K562 (cell line): ENCODE results near the gene GDF15. TPM values are rescaled to one million over a fixed set of nuclear protein-coding genes. Genes with fewer than 3 reads are reported as not detected.

Experiments used
- ARID3A ChIP-seq: IDR thresholded peaks from 2 replicates; pipeline ENCODE4 v1.6.1; 2012; ENCODE audit warnings: low read depth, low read length, improper control_type of control experiment, borderline replicate concordance
- BCL6 ChIP-seq: fragments of 250-450 bp; sonication (Bioruptor Pico); IDR thresholded peaks from 2 replicates; pipeline ENCODE4 v1.4.0; 2020
- CEBPG ChIP-seq, 3 experiments: fragments of 200-800 bp in 1 of 3; sonication (Bioruptor generic) in 1 of 3; sonication (generic) in 1 of 3; formaldehyde crosslinking in 1 of 3; IDR thresholded peaks in 2 of 3; conservative IDR thresholded peaks in 1 of 3; 2 replicates each; pipeline versions ENCODE4 v1.6.1 to v1.8.0; 2016 to 2022; ENCODE audit warnings: missing compliant biosample characterization in 2 of 3, missing genetic modification characterization in 2 of 3, mild to moderate bottlenecking in 1 of 3, missing genetic modification reagents in 1 of 3
- DMBX1 ChIP-seq: fragments of 250-450 bp; sonication (Bioruptor Pico); IDR thresholded peaks from 2 replicates; pipeline ENCODE4 v1.8.0; 2022; ENCODE audit warnings: inconsistent platforms, mild to moderate bottlenecking, moderate library complexity, borderline replicate concordance
- FOXA1 ChIP-seq: fragments of 450-650 bp; IDR thresholded peaks from 2 replicates; pipeline ENCODE4 v1.6.1; 2016; ENCODE audit warnings: mild to moderate bottlenecking, borderline replicate concordance
- HMG20B ChIP-seq: fragments of 250-450 bp; sonication (Bioruptor Pico); IDR thresholded peaks from 2 replicates; pipeline ENCODE4 v1.5.0; 2021; ENCODE audit warnings: mild to moderate bottlenecking
- KDM1A ChIP-seq, 2 experiments: fragments of 450-650 bp; IDR thresholded peaks; 2 replicates each; pipeline ENCODE4 v1.6.1; 2016; ENCODE audit warnings: mild to moderate bottlenecking in 2 of 2
- MECOM ChIP-seq: fragments of 250-450 bp; sonication (Bioruptor Pico); IDR thresholded peaks from 2 replicates; pipeline ENCODE4 v1.8.0; 2022; ENCODE audit warnings: inconsistent platforms
- NEUROD1 ChIP-seq: fragments of 150-350 bp; IDR thresholded peaks from 2 replicates; pipeline ENCODE4 v1.6.1; 2014; ENCODE audit warnings: borderline replicate concordance, low read length, low read depth; ENCODE audit not compliant: partially characterized antibody
- PCBP2 ChIP-seq: fragments of 200-400 bp; formaldehyde crosslinking; IDR thresholded peaks from 2 replicates; pipeline ENCODE4 v1.6.1; 2018; ENCODE audit warnings: low read length, low read depth, mild to moderate bottlenecking, moderate library complexity; ENCODE audit not compliant: poor library complexity, severe bottlenecking
- PHF21A ChIP-seq: fragments of 450-650 bp; IDR thresholded peaks from 2 replicates; pipeline ENCODE4 v1.6.1; 2017; ENCODE audit warnings: low read depth, borderline replicate concordance
- RHOXF2B ChIP-seq: fragments of 250-450 bp; sonication (Bioruptor Pico); conservative IDR thresholded peaks from 2 replicates; pipeline ENCODE4 v1.5.1; 2021
- SIRT6 ChIP-seq: IDR thresholded peaks from one replicate; pipeline ENCODE4 v1.6.1; 2012; ENCODE audit warnings: low read depth, mild to moderate bottlenecking, control low read depth, inconsistent platforms, low read length, moderate library complexity
- TCF7 ChIP-seq: sonication (generic); IDR thresholded peaks from 2 replicates; pipeline ENCODE4 v1.6.1; 2016; ENCODE audit warnings: antibody characterized with exemption, borderline replicate concordance
- TCF7L2 ChIP-seq: fragments of 150-350 bp; IDR thresholded peaks from 2 replicates; pipeline ENCODE4 v1.6.1; 2016; ENCODE audit warnings: low read depth, mild to moderate bottlenecking, low read length, moderate library complexity
- TEAD2 ChIP-seq: fragments of 450-650 bp; IDR thresholded peaks from 2 replicates; pipeline ENCODE4 v1.6.1; 2016; ENCODE audit warnings: missing genetic modification characterization, control low read depth, missing compliant biosample characterization
- THRAP3 ChIP-seq: fragments of 450-650 bp; IDR thresholded peaks from 2 replicates; pipeline ENCODE4 v1.6.1; 2016; ENCODE audit warnings: mild to moderate bottlenecking, inconsistent platforms, borderline replicate concordance
- ZFP1 ChIP-seq: fragments of 450-650 bp; formaldehyde crosslinking; IDR thresholded peaks from 2 replicates; pipeline ENCODE4 v1.4.0; 2020; ENCODE audit warnings: mild to moderate bottlenecking, mixed read lengths
- ZNF12 ChIP-seq: sonication (generic); formaldehyde crosslinking; IDR thresholded peaks from 2 replicates; pipeline ENCODE4 v1.4.0; 2020; ENCODE audit warnings: mild to moderate bottlenecking, missing genetic modification reagents
- ZNF584 ChIP-seq: fragments of 200-800 bp; sonication (Bioruptor generic); IDR thresholded peaks from 2 replicates; pipeline ENCODE4 v1.6.1; 2016; ENCODE audit warnings: low read depth, mild to moderate bottlenecking, missing genetic modification characterization, missing compliant biosample characterization
- polyA plus RNA-seq, 8 experiments: library from polyadenylated mRNA; depleted of rRNA in 4 of 8; stranded (reverse) in 5 of 8; unstranded in 3 of 8; fragments of >200 nt; fragmentation: Nextera tagmentation in 2 of 8; fragmentation: Illumina TruSeq in 1 of 8; extraction: Ambion mirVana in 2 of 8; extraction: Trizol in 1 of 8; gene quantifications; 2 replicates each; pipeline versions ENCODE4 v1.2.1 to v1.2.3, GENCODE V29; 2011 to 2014; ENCODE audit warnings: inconsistent platforms in 1 of 8, missing spikeins in 1 of 8
- total RNA-seq, 7 experiments: library from RNA; depleted of rRNA in 6 of 7; stranded (reverse); fragments of >200 nt in 6 of 7; fragmentation: Illumina TruSeq in 2 of 7; extraction: Trizol in 2 of 7; gene quantifications; 2 replicates each; pipeline versions ENCODE4 v1.2.1 to v1.2.3, GENCODE V29; 2011 to 2021; ENCODE audit warnings: low replicate concordance in 1 of 7
- TF ChIP-seq, protein P1 (sequence below): sonication (generic); formaldehyde crosslinking; IDR thresholded peaks from 2 replicates; pipeline ENCODE4 v1.8.0; 2022; ENCODE audit warnings: mild to moderate bottlenecking, missing genetic modification reagents
- TF ChIP-seq, protein P2 (sequence below): fragments of 250-450 bp; sonication (Bioruptor Pico); IDR thresholded peaks from 2 replicates; pipeline ENCODE4 v1.4.0; 2020; ENCODE audit warnings: borderline replicate concordance
- TF ChIP-seq, protein P3 (sequence below): sonication (generic); formaldehyde crosslinking; IDR thresholded peaks from 2 replicates; pipeline ENCODE4 v1.8.1; 2023; ENCODE audit warnings: mild to moderate bottlenecking, missing genetic modification reagents

The GDF15 gene
- total and polyA plus RNA-seq, 9 of the 15 experiments (the other 6 are each of a cell fraction or from before 2014, with no cell fraction given) = 2.3 to 82.4 (median 12.5) TPM

DNA sequence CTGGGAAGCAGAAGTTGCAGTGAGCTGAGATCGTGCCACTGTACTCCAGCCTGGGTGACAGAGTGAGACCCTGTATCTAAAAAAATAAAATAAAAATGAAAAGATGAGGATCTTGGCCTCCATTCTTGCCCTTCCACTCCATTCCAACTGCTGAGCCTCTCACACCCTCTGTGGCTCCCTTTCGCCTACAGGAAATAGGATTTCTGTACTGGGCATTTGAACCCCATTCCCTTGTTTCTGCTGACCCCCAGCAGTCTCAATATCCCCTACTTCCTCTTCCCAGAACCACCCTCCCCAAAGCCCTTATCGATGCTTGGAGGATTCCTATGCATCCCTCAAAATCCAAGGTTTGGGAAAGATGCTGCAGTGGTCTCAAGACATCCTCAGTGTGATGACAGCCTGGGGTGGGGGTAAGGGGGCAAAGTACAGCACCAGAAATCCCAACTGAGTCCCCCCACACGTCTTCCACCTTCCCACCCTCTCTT is 12.5 kb upstream of the GDF15 start (continued):
- TF ChIP-seq TCF7 (no peak), TEAD2 (tag) (no peak), BCL6 (CRISPR knock-in tag) (no peak), FOXA1 (no peak), KDM1A (IDR thresholded peaks at IDR 0.05) (peak in 1 of 2 experiments; percentile 10; a peak in 2 of 4 replicates), MECOM (CRISPR knock-in tag) (0 out of 2 replicates have a peak, but pooled peaks have one; percentile 25), HMG20B (no peak), ARID3A (no peak), RHOXF2B (no peak), SIRT6 (no peak), NEUROD1 (no peak), DMBX1 (CRISPR knock-in tag) (0 out of 2 replicates have a peak, but pooled peaks have one; percentile 27), PCBP2 (no peak), TCF7L2 (no peak), ZNF12 (no peak), PHF21A (no peak), ZNF584 (CRISPR knock-in tag) (no peak; the same call in 1 of the 2 replicates), CEBPG (CRISPR knock-in tag; IDR thresholded peaks at IDR 0.05) (no peak), CEBPG (tag; conservative IDR thresholded peaks at IDR 0.05 in 1 of 2, IDR thresholded peaks at IDR 0.05 in 1 of 2) (no peak), ZFP1 (CRISPR knock-in tag) (no peak), THRAP3 (no peak)
- TF ChIP-seq, protein P1, sequence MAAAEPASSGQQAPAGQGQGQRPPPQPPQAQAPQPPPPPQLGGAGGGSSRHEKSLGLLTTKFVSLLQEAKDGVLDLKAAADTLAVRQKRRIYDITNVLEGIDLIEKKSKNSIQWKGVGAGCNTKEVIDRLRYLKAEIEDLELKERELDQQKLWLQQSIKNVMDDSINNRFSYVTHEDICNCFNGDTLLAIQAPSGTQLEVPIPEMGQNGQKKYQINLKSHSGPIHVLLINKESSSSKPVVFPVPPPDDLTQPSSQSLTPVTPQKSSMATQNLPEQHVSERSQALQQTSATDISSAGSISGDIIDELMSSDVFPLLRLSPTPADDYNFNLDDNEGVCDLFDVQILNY (CRISPR knock-in tag) = no peak
- TF ChIP-seq, protein P2, sequence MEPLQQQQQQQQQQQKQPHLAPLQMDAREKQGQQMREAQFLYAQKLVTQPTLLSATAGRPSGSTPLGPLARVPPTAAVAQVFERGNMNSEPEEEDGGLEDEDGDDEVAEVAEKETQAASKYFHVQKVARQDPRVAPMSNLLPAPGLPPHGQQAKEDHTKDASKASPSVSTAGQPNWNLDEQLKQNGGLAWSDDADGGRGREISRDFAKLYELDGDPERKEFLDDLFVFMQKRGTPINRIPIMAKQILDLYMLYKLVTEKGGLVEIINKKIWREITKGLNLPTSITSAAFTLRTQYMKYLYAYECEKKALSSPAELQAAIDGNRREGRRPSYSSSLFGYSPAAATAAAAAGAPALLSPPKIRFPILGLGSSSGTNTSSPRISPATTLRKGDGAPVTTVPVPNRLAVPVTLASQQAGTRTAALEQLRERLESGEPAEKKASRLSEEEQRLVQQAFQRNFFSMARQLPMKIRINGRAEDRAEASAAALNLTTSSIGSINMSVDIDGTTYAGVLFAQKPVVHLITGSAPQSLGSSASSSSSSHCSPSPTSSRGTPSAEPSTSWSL (CRISPR knock-in tag) = no peak
- TF ChIP-seq, protein P3, sequence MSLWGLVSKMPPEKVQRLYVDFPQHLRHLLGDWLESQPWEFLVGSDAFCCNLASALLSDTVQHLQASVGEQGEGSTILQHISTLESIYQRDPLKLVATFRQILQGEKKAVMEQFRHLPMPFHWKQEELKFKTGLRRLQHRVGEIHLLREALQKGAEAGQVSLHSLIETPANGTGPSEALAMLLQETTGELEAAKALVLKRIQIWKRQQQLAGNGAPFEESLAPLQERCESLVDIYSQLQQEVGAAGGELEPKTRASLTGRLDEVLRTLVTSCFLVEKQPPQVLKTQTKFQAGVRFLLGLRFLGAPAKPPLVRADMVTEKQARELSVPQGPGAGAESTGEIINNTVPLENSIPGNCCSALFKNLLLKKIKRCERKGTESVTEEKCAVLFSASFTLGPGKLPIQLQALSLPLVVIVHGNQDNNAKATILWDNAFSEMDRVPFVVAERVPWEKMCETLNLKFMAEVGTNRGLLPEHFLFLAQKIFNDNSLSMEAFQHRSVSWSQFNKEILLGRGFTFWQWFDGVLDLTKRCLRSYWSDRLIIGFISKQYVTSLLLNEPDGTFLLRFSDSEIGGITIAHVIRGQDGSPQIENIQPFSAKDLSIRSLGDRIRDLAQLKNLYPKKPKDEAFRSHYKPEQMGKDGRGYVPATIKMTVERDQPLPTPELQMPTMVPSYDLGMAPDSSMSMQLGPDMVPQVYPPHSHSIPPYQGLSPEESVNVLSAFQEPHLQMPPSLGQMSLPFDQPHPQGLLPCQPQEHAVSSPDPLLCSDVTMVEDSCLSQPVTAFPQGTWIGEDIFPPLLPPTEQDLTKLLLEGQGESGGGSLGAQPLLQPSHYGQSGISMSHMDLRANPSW (CRISPR knock-in tag) = no peak
